C4-2B (cell line): Measurements from ENCODE around the gene LRRC28.
"Not testable (repeated sequence)": the region's sequence is repeated elsewhere in the genome, so short reads cannot be mapped to it uniquely, and the experiment has no call there.

Experiments used
- H3K27ac ChIP-seq: fragments of 450-650 bp; 2 replicates; pipeline ENCODE4 v1.5.1; 2017
- CTCF ChIP-seq: fragments of 450-650 bp; conservative IDR thresholded peaks from 2 replicates; pipeline ENCODE4 v1.5.1; 2017; ENCODE audit warnings: mild to moderate bottlenecking
- ZFX ChIP-seq: fragments of 450-650 bp; IDR thresholded peaks from 2 replicates; pipeline ENCODE4 v1.6.1; 2017

LRRC28 gene

GRCh38 chr15:99393641-99394040, 142.4 kb downstream of the LRRC28 start:
- no peak overlapping the region for H3K27ac ChIP-seq
- no peak for TF ChIP-seq CTCF
- TF ChIP-seq ZFX: no peak

- no peak for TF ChIP-seq ZFX
- no peak for TF ChIP-seq CTCF
- H3K27ac ChIP-seq: no peak overlapping the region
These were observed 145.1 kb downstream of the LRRC28 start for GRCh38 chr15:99396375-99396774.

- H3K27ac ChIP-seq: no peak overlapping the region
- no peak for TF ChIP-seq ZFX
- no peak for TF ChIP-seq CTCF
These were observed 147.8 kb downstream of the LRRC28 start for GRCh38 chr15:99399061-99399460.

GRCh38 chr15:99399618-99400017, 148.3 kb downstream of the LRRC28 start:
- TF ChIP-seq CTCF: no peak
- no peak for TF ChIP-seq ZFX
- no peak overlapping the region for H3K27ac ChIP-seq

- H3K27ac ChIP-seq: not testable (repeated sequence)
These were observed 149.9 kb downstream of the LRRC28 start for GRCh38 chr15:99401216-99401615.

GRCh38 chr15:99402014-99402729, 150.9 kb downstream of the LRRC28 start:
- no peak overlapping the region for H3K27ac ChIP-seq
- TF ChIP-seq ZFX: no peak
- TF ChIP-seq CTCF: no peak

- no peak overlapping the region for H3K27ac ChIP-seq
- TF ChIP-seq ZFX (no peak), CTCF (no peak)
These were observed 152.3 kb downstream of the LRRC28 start for GRCh38 chr15:99403597-99403996.

GRCh38 chr15:99404454-99404853, 153.2 kb downstream of the LRRC28 start:
- no peak for TF ChIP-seq ZFX
- no peak for TF ChIP-seq CTCF
- no peak overlapping the region for H3K27ac ChIP-seq
